A673 (cell line): ENCODE results near the gene ATXN3.

Experiments
- CTCF ChIP-seq: fragments of 300-800, 200-600 bp; sonication (generic); conservative IDR thresholded peaks from 2 replicates; pipeline ENCODE4 v1.5.1; 2017; ENCODE audit warnings: low read depth, mild to moderate bottlenecking, antibody characterized with exemption, low read length, moderate library complexity, mixed read lengths
- EZH2 ChIP-seq: fragments of 200-600 bp; sonication (generic); IDR thresholded peaks from 2 replicates; pipeline ENCODE4 v1.6.1; 2017; ENCODE audit warnings: borderline replicate concordance, low read depth, mild to moderate bottlenecking, mixed read lengths, antibody characterized with exemption, low read length; ENCODE audit not compliant: poor library complexity, severe bottlenecking

DNA sequence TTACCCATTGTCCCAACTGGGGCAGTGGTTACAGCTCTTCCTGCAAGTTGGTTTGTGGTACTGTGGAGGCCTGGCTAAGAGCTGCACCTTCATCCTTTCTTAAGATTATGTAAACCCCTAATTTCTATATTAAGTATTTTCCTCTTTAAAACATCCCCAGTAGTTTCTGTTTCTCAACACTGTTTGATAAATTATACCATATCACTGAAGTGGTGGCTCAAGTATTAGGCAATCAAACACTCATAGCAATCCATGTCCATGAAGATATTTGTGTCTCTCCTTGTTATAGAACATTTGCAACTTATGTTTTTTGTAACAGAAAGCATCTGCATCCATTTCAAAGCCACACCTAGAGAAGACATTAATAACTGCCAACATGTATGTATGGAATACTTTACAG lies 31.8 kb downstream of the ATXN3 start:
- TF ChIP-seq CTCF = no peak
- TF ChIP-seq EZH2 = no peak
